KOPT-K1 (cell line): ENCODE measurements around the gene NDFIP2.

Experiments
- H3K27ac ChIP-seq: fragments of 200-600 bp; sonication (generic); 2 replicates; pipeline ENCODE4 v1.5.1; 2016; ENCODE audit warnings: antibody characterized with exemption, mild to moderate bottlenecking, low read depth, low read length; ENCODE audit not compliant: poor library complexity, severe bottlenecking
- H3K36me3 ChIP-seq: fragments of 200-600 bp; sonication (generic); 2 replicates; pipeline ENCODE4 v1.5.1; 2017; ENCODE audit warnings: antibody characterized with exemption, mild to moderate bottlenecking, low read length, moderate library complexity; ENCODE audit not compliant: insufficient read depth
- H3K9me3 ChIP-seq: fragments of 200-600 bp; sonication (generic); 2 replicates; pipeline ENCODE4 v1.5.1; 2017; ENCODE audit warnings: antibody characterized with exemption, low read length, mild to moderate bottlenecking; ENCODE audit not compliant: insufficient read depth, poor library complexity, severe bottlenecking

NDFIP2 gene

GRCh38 chr13:79604752-79605151 is 123.8 kb downstream of the NDFIP2 start:
- Histone ChIP-seq H3K9me3 (no peaks in the 10 kb centered on the region), H3K36me3 (no peaks in the 10 kb centered on the region), H3K27ac (no peak overlapping the region)
